GM12873 (cell line): ENCODE data around the gene PLEKHG4B.

Experiments
- CTCF ChIP-seq: IDR thresholded peaks from 2 replicates; pipeline ENCODE4 v1.5.1; 2012; ENCODE audit warnings: low read depth, mild to moderate bottlenecking, moderate library complexity, low read length, control low read depth; ENCODE audit not compliant: insufficient read depth; ENCODE audit errors: missing control alignments

Gene PLEKHG4B

DNA sequence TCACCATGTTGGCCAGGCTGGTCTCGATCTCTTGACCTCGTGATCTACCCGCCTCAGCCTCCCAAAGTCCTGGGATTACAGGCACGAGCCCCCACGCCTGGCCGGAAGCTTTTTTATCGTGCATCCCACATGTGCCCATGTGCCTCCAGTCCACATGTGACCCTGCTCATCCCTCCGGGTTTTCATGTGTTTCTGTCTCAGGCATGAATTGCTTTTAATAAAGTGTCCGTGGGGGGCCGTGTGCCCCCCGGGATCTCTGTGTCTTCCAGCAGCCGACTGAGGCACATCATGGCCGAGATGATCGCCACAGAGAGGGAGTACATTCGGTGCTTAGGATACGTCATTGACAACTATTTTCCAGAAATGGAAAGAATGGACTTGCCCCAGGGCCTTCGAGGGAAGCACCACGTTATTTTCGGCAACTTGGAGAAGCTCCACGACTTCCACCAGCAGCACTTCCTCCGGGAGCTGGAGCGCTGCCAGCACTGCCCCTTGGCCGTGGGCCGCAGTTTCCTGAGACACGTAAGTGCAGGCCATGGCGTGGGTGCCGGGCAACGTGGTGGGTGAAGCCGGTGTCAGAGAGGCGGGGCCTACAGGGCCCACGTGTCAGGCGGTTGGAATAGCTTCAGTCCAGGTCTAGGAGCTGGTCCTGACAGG is 77.2 kb downstream of the PLEKHG4B start:
- TF ChIP-seq CTCF: no peak

- no peak for TF ChIP-seq CTCF
Measured at GRCh38 chr5:169728-170094, 77.7 kb downstream of the PLEKHG4B start.

DNA sequence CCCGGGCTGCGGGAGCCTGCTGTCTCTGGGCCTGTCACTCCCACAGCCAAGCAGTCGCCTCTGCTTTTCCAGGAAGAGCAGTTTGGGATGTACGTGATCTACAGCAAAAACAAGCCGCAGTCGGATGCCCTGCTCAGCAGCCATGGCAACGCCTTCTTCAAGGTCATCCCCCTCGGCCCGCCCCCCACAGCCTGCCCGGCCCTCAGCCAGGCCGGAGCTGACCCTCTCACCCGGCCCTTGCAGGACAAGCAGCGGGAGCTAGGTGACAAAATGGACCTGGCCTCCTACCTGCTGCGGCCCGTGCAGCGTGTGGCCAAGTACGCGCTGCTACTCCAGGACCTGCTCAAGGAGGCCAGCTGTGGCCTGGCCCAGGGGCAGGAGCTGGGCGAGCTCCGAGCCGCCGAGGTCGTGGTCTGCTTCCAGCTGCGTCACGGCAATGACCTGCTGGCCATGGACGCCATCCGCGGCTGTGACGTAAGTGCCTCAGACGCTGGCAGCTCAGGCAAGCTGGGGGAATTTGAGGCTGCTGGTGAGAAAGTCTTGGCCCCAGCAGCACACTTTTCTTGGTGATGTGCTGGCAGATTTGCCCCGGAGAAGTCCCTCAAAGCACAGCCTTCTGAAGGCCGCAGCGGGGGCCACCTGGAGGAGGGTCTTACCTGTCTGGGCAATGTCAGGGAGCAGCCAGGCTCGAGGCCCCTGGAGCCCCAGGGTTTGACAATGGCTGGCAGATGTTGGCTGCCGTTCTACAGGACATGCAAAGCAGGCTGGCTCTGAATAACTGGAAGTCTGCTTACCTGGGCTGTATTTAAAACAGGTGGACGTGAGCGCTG is 79.2 kb downstream of the PLEKHG4B start:
- TF ChIP-seq CTCF: no peak

DNA sequence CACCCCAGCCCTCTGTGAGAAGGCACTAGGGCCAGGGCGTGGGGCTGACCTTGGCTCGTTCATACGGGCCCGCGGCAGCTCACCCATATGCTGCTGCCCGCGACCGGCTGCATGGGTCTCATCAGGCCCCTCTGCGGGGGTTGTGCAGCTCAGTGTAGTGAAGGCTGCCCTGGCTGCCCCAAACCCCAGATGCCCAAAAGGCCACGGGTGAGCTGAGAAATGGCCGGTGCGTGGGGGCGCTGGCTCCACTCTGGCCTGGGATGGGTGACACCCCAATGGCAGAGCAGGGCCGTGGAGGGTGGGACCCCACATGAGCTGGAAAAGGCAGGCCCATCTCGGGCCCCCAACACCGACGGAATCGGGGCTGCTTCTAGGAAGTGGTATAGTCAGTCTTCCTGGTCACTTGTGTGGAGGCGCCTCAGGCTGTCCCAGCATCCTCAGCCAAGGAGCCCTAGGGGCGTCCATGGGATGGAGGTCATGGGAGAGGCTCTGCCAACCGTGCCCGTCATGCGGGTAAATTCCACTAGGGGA is 79.9 kb downstream of the PLEKHG4B start:
- TF ChIP-seq CTCF: no peak

DNA sequence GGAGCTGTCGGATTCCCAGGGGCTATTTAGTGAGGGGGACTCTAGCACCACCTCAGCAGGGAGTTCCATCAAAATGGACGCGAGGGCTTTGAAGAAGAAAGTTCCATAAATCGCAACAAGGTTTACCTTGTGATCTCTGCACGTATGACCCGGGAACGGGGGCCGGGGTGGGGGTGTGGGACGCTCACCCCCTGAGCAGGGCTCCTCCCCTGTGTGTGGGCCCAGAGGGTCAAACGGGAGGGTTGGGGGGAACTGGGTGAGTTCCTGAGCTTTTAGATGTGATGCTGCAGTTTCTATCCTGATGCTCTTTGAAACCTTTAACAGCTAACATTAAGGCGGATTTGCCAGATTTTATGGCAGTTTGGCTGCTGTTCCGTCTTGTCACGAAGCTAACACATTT is 80.5 kb downstream of the PLEKHG4B start:
- no peak for TF ChIP-seq CTCF

DNA sequence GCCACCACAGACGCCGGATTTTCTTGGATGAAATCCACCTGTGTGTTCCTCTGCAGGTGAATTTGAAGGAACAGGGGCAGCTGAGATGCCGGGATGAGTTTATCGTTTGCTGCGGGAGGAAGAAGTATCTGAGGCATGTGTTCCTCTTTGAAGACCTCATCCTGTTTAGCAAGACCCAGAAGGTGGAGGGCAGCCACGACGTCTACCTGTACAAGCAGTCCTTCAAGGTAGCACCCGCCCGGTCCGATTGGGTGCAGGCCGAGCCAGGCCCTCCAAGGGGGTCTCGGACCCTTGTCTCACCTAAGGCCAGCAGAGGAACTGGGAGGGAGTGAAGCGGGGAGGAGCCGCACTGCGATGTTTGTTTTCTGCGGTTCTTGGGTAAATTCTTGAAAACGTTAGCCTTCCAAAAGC is 80.9 kb downstream of the PLEKHG4B start:
- TF ChIP-seq CTCF: no peak

GRCh38 chr5:173392-174290 is 81.7 kb downstream of the PLEKHG4B start:
- no peak for TF ChIP-seq CTCF
